ENCODE measurements around the gene HDAC9. TPM values are rescaled to one million over a fixed set of nuclear protein-coding genes. Genes with fewer than 3 reads are reported as not detected.

HDAC9 gene
- polyA plus RNA-seq, 1 of the 3 experiments (the other 2 are of a cell fraction) = 11.6 TPM

DNA sequence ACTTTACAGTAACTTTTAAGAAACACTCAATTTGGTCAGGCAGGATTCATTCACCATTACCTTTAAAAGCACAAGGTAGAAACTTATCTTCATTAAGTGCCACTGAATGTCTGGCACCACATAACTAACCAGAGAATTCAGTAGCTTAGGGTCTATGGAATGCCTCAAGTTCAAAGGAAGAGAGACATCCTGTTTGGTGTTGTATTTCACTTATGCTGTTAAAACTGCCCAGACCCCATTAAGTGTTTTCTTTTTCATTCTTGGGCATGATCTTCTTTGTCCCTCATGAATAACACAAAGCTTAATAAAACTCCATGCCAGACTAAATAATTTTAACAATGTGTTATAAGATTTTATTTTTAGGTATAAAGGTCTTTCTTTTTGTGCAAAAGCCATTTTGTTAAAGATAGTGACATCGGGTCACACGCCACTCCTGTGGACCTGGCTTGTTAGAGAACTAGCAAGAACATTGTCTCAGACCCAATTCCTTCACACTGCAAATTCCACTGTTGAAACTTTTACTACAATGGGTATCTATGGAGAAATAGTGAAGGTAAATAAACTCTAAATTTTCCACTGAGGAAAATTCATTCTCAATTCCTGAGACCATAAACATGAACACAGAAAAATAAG is 400.9 kb downstream of the HDAC9 start:
- H3K9me2 ChIP-seq = no peaks in the 10 kb centered on the region
- H3K36me3 ChIP-seq (replicated peaks in 1 of 2; ENCODE audit: control insufficient read depth in 1 of 2, insufficient read depth in 2 of 2, low read length in 1 of 2) = no peaks in the 10 kb centered on the region
- DNase-seq = no peak
- no peaks in the 10 kb centered on the region for H3K79me2 ChIP-seq (ENCODE audit: insufficient read depth)
- peak overlapping the region; percentile 62 for H3K4me2 ChIP-seq
- ChIA-PET CTCF (interaction anchor here (0.6 to 0.9 kb wide), 2 partner anchors 78 to 112 kb away, joined by 3 read pairs; no protein-coding TSS in a partner anchor), POLR2A (no interaction called here)
- H3K9me3 ChIP-seq = no peaks in the 10 kb centered on the region
- 97% methylated on average over 2 of the region's 2 CpGs for WGBS (ENCODE audit: low lambda C conversion rate)
- H3F3A ChIP-seq (replicated peaks; ENCODE audit: insufficient read depth) = peaks cover 27% of the 10 kb centered on the region
- peak overlapping the region; percentile 2; the same call in 1 of the 2 replicates for H3K9ac ChIP-seq
- H2AFZ ChIP-seq (ENCODE audit: low read depth) = peak overlapping the region; percentile 48
- no peaks in the 10 kb centered on the region for H3K27me3 ChIP-seq (ENCODE audit: insufficient read depth)
- H3K4me3 ChIP-seq (ENCODE audit: low read depth in 2 of 2, low read length in 1 of 2) = no peak overlapping the region
- peak overlapping the region; percentile 90 to 100 for H3K27ac ChIP-seq (ENCODE audit: low read depth in 2 of 2, low read length in 1 of 2)
- TF ChIP-seq TCF12 (IDR thresholded peaks at IDR 0.05) (peak; percentile 29; the same call in 1 of the 2 replicates), RXRA (IDR thresholded peaks at IDR 0.05; ENCODE audit: borderline replicate concordance, low read depth) (no peak)
- TF ChIP-seq, protein P1, sequence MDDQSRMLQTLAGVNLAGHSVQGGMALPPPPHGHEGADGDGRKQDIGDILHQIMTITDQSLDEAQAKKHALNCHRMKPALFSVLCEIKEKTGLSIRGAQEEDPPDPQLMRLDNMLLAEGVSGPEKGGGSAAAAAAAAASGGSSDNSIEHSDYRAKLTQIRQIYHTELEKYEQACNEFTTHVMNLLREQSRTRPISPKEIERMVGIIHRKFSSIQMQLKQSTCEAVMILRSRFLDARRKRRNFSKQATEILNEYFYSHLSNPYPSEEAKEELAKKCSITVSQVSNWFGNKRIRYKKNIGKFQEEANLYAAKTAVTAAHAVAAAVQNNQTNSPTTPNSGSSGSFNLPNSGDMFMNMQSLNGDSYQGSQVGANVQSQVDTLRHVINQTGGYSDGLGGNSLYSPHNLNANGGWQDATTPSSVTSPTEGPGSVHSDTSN (IDR thresholded peaks at IDR 0.05) = peak; percentile 40; the same call in 1 of the 2 replicates
- no peaks in the 10 kb centered on the region for H4K20me1 ChIP-seq (ENCODE audit: insufficient read depth)
- peaks cover 8 to 60% of the 10 kb centered on the region in 2 experiments; a peak in 3 of 4 replicates for H3K4me1 ChIP-seq (ENCODE audit: control insufficient read depth in 1 of 2, insufficient read depth in 2 of 2, low read depth in 1 of 2, low read length in 1 of 2)

DNA sequence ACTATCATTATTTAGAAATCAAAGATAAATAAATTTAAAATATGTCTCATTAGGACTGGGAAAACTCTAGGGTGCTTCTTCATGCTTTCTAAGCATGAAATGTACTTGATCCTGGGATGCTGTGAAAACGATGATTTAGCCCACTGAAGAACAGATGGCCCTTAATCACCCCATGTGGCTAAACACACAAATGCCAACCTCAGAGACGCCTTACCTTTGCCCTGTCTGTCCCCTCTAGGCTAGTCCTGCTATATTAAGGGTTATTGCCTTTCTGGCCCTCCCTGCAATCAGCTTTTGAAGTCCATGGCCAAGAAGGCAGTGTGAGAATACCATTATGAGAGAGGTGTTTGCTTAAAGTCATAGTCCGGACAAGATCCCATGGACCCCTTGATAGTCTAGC is 404.7 kb downstream of the HDAC9 start:
- 74% methylated on average over 3 of the region's 3 CpGs for WGBS (ENCODE audit: low lambda C conversion rate)
- no peak overlapping the region for H2AFZ ChIP-seq (ENCODE audit: low read depth)
- POLR2A ChIA-PET = no interaction called here

More for the DNA sequence above, 404.7 kb downstream of the HDAC9 start:
- no peak overlapping the region for H3K4me3 ChIP-seq (ENCODE audit: low read depth in 2 of 2, low read length in 1 of 2)
- no peaks in the 10 kb centered on the region for H4K20me1 ChIP-seq (ENCODE audit: insufficient read depth)
- TF ChIP-seq, protein P2, sequence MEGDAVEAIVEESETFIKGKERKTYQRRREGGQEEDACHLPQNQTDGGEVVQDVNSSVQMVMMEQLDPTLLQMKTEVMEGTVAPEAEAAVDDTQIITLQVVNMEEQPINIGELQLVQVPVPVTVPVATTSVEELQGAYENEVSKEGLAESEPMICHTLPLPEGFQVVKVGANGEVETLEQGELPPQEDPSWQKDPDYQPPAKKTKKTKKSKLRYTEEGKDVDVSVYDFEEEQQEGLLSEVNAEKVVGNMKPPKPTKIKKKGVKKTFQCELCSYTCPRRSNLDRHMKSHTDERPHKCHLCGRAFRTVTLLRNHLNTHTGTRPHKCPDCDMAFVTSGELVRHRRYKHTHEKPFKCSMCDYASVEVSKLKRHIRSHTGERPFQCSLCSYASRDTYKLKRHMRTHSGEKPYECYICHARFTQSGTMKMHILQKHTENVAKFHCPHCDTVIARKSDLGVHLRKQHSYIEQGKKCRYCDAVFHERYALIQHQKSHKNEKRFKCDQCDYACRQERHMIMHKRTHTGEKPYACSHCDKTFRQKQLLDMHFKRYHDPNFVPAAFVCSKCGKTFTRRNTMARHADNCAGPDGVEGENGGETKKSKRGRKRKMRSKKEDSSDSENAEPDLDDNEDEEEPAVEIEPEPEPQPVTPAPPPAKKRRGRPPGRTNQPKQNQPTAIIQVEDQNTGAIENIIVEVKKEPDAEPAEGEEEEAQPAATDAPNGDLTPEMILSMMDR (IDR thresholded peaks at IDR 0.05) = no peak
- no peak for TF ChIP-seq TAF1 (IDR thresholded peaks at IDR 0.05; ENCODE audit: borderline replicate concordance, low read depth, low read length)
- no peak for TF ChIP-seq ELF1 (IDR thresholded peaks at IDR 0.05)
- TF ChIP-seq, protein P3, sequence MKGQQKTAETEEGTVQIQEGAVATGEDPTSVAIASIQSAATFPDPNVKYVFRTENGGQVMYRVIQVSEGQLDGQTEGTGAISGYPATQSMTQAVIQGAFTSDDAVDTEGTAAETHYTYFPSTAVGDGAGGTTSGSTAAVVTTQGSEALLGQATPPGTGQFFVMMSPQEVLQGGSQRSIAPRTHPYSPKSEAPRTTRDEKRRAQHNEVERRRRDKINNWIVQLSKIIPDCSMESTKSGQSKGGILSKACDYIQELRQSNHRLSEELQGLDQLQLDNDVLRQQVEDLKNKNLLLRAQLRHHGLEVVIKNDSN (IDR thresholded peaks at IDR 0.05; ENCODE audit: borderline replicate concordance, low read depth) = no peak
- no peak for TF ChIP-seq GABPA (IDR thresholded peaks at IDR 0.05; ENCODE audit: low read depth)
- no peak for TF ChIP-seq NRF1 (IDR thresholded peaks at IDR 0.05; ENCODE audit: low read depth, low read length)
- TF ChIP-seq, protein P1 (IDR thresholded peaks at IDR 0.05) = no peak
- TF ChIP-seq, protein P4, sequence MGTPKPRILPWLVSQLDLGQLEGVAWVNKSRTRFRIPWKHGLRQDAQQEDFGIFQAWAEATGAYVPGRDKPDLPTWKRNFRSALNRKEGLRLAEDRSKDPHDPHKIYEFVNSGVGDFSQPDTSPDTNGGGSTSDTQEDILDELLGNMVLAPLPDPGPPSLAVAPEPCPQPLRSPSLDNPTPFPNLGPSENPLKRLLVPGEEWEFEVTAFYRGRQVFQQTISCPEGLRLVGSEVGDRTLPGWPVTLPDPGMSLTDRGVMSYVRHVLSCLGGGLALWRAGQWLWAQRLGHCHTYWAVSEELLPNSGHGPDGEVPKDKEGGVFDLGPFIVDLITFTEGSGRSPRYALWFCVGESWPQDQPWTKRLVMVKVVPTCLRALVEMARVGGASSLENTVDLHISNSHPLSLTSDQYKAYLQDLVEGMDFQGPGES (IDR thresholded peaks at IDR 0.05; ENCODE audit: low read depth, low read length) = no peak
- no peak for TF ChIP-seq EZH2phosphoT487 (IDR thresholded peaks at IDR 0.05; ENCODE audit: borderline replicate concordance, low read depth)
- TF ChIP-seq MXI1 (IDR thresholded peaks at IDR 0.05; ENCODE audit: low read depth, low read length) = no peak
- no peak for TF ChIP-seq SIN3A (IDR thresholded peaks at IDR 0.05; ENCODE audit: borderline replicate concordance, low read depth, low read length)
- no peak for TF ChIP-seq FOXM1 (IDR thresholded peaks at IDR 0.05; ENCODE audit: low read depth)
- no peak for TF ChIP-seq EP300 (IDR thresholded peaks at IDR 0.05; ENCODE audit: borderline replicate concordance in 1 of 2, low read depth in 1 of 2, low read length in 1 of 2)
- no peak for TF ChIP-seq CHD2 (IDR thresholded peaks at IDR 0.05; ENCODE audit: low read length, partially characterized antibody)
- TF ChIP-seq GATA2 (CRISPR knock-in tag; IDR thresholded peaks at IDR 0.05) = no peak
- TF ChIP-seq, protein P5, sequence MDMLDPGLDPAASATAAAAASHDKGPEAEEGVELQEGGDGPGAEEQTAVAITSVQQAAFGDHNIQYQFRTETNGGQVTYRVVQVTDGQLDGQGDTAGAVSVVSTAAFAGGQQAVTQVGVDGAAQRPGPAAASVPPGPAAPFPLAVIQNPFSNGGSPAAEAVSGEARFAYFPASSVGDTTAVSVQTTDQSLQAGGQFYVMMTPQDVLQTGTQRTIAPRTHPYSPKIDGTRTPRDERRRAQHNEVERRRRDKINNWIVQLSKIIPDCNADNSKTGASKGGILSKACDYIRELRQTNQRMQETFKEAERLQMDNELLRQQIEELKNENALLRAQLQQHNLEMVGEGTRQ (IDR thresholded peaks at IDR 0.05; ENCODE audit: borderline replicate concordance, low read depth, low read length) = no peak
- no peak for TF ChIP-seq TCF12 (IDR thresholded peaks at IDR 0.05)
- H3K27ac ChIP-seq (ENCODE audit: low read depth in 2 of 2, low read length in 1 of 2) = peak overlapping the region in 1 of 2 experiments; percentile 78; a peak in 2 of 4 replicates
- H3K9me3 ChIP-seq = no peaks in the 10 kb centered on the region
- H3K4me2 ChIP-seq = no peak overlapping the region
- no peak overlapping the region for H3K9ac ChIP-seq
- H3K4me1 ChIP-seq (ENCODE audit: control insufficient read depth in 1 of 2, insufficient read depth in 2 of 2, low read depth in 1 of 2, low read length in 1 of 2) = peaks cover 8 to 35% of the 10 kb centered on the region in 2 experiments; a peak in 3 of 4 replicates
- H3K27me3 ChIP-seq (ENCODE audit: insufficient read depth) = no peaks in the 10 kb centered on the region
- no peak for DNase-seq
- H3F3A ChIP-seq (replicated peaks; ENCODE audit: insufficient read depth) = peaks cover 16% of the 10 kb centered on the region
- H3K36me3 ChIP-seq (replicated peaks in 1 of 2; ENCODE audit: control insufficient read depth in 1 of 2, insufficient read depth in 2 of 2, low read length in 1 of 2) = no peaks in the 10 kb centered on the region
- H3K9me2 ChIP-seq = no peaks in the 10 kb centered on the region
- CTCF ChIA-PET = interaction anchor here (1.1 kb wide), 1 partner anchor 9 kb away, joined by 4 read pairs; no protein-coding TSS in a partner anchor
- no peaks in the 10 kb centered on the region for H3K79me2 ChIP-seq (ENCODE audit: insufficient read depth)

Data from SK-N-SH (cell line).